Muscle layer of duodenum (tissue), 2 donors: ENCODE data around the gene TEC.

ENCODE experiments used
- H3K27ac ChIP-seq: one replicate; pipeline ENCODE4 v1.7.0; 2013; ENCODE audit warnings: mild to moderate bottlenecking, low read length
- H3K27me3 ChIP-seq: one replicate; pipeline ENCODE4 v1.7.0; 2013; ENCODE audit warnings: low read depth, mild to moderate bottlenecking, control low read depth, low read length
- H3K36me3 ChIP-seq, 2 donors: one replicate each; pipeline ENCODE4 v1.7.0; 2013; ENCODE audit warnings: low read length in 2 of 2, control low read depth in 1 of 2, mild to moderate bottlenecking in 1 of 2; ENCODE audit not compliant: insufficient read depth in 2 of 2, control insufficient read depth in 1 of 2
- H3K4me1 ChIP-seq, 2 donors: one replicate each; pipeline ENCODE4 v1.7.0; 2013; ENCODE audit warnings: low read length in 2 of 2, mild to moderate bottlenecking in 2 of 2, control low read depth in 1 of 2, moderate library complexity in 1 of 2; ENCODE audit not compliant: insufficient read depth in 2 of 2, control insufficient read depth in 1 of 2
- H3K4me3 ChIP-seq, 2 donors: one replicate each; pipeline ENCODE4 v1.7.0; 2013; ENCODE audit warnings: low read length in 2 of 2, low read depth in 1 of 2, mild to moderate bottlenecking in 1 of 2
- H3K9me3 ChIP-seq, 2 donors: one replicate each; pipeline ENCODE4 v1.7.0; 2013; ENCODE audit warnings: low read length in 2 of 2, control low read depth in 1 of 2, mild to moderate bottlenecking in 1 of 2; ENCODE audit not compliant: control insufficient read depth in 1 of 2
- donor health status: healthy.

The TEC gene

DNA sequence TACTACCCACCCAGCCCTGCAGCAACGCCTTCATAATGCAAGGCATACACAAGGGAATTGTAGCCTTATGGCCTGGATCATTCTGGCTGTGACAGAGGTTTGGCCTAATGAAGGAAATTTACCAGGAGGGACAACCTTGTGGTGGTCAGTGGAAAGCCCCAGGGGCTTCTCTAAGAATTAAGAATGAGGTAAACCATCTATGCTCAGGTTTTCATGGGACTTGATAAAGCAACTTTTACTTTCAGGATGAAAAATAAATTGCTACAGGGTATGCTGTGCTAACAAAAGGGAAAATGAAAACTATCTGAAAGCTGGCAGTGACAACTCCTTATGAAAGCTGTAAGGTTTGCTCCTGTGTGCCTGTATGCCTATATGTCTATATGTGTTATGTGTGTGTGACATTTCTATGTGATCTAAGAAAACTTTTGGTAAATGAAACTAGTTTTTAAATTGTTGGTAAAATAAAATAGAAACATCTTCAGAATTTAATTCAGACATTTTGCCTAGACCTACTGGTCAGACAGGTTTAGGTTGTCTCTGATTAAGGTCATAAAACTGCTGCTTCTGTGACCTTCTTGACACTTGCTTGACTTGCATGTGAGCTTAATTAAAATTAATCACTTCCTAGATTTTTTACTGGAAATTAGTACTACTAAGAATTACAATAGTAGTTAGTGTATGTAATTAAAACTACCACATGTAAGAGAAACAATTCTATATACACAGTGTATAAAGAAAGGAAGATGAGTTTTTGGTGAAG lies 115.7 kb downstream of the TEC start:
- Histone ChIP-seq H3K4me1 (no peaks in the 10 kb centered on the region), H3K4me3 (no peak overlapping the region), H3K36me3 (peaks cover 13 to 25% of the 10 kb centered on the region in 2 donors), H3K9me3 (peaks cover 0 to 27% of the 10 kb centered on the region in 2 donors), H3K27me3 (no peaks in the 10 kb centered on the region), H3K27ac (no peak overlapping the region)

DNA sequence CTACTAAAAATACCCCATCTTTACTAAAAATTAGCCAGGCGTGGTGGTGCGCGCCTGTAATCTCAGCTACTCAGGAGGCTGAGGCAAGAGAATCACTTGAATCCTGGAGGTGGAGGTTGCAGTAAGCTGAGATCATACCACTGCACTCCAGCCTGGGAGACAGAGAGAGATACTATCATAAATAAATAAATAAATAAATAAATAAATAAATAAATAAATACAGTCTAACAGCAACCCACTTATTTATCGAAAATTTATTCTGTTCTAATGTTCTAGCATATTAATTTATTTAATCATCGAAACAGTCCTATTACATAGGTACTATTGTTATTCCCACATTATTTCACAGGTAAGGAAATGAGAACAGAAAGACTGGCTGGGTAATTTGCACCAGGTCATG lies 117.4 kb downstream of the TEC start:
- Histone ChIP-seq H3K27ac (no peak overlapping the region), H3K36me3 (peaks cover 13 to 25% of the 10 kb centered on the region in 2 donors), H3K27me3 (no peaks in the 10 kb centered on the region), H3K4me3 (no peak overlapping the region), H3K4me1 (no peaks in the 10 kb centered on the region), H3K9me3 (peaks cover 0 to 27% of the 10 kb centered on the region in 2 donors)

DNA sequence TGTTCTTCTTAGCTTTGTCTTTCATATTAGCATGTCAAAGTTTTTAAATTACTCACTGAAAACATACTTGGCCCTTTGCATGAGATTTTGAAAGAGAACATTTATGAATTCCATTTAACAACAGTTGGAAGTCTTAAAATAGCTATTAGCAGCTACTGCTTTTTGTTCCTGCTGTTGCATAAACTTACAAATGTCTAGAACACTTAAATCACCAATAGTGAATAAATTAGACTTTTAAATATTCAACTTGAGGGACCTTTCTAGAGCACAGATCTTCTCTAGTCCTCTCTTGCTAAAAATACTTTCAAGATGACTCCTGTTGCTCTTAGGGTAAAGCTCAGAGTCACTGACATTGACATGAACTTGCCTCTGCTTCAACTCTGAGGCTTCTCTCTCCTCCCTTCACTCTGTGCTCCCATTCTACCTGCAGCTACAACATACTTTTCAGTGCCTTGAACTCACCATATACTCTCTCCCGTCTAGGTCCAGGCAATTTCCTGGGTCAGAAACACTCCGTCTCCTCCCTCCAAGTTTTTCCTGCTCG lies 119.7 kb downstream of the TEC start:
- Histone ChIP-seq H3K27ac (no peak overlapping the region), H3K27me3 (no peaks in the 10 kb centered on the region), H3K9me3 (peaks cover 0 to 14% of the 10 kb centered on the region in 2 donors), H3K4me3 (no peak overlapping the region), H3K4me1 (no peaks in the 10 kb centered on the region), H3K36me3 (peaks cover 3 to 13% of the 10 kb centered on the region in 2 donors)

DNA sequence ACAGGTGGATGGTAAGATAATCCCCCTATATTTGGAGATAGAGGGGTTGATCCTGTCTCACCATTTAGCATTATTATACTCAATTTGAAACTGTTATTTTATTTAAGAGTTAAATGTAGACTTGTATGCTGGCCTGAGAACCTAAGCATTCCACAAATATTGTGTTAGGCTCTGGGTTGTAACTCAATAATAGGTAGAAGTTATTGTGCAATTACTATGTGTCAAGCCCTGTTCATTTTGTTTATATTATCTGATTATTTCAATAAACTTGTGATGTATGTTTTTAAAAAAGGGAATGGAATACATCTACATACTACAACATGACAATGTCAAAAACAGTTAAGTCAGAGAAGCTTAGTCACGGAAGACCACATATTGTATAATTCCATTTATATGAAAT lies 122.0 kb downstream of the TEC start:
- Histone ChIP-seq H3K4me3 (no peak overlapping the region), H3K36me3 (peaks cover 0 to 7% of the 10 kb centered on the region in 2 donors), H3K4me1 (no peaks in the 10 kb centered on the region), H3K9me3 (no peaks in the 10 kb centered on the region), H3K27me3 (no peaks in the 10 kb centered on the region), H3K27ac (no peak overlapping the region)

DNA sequence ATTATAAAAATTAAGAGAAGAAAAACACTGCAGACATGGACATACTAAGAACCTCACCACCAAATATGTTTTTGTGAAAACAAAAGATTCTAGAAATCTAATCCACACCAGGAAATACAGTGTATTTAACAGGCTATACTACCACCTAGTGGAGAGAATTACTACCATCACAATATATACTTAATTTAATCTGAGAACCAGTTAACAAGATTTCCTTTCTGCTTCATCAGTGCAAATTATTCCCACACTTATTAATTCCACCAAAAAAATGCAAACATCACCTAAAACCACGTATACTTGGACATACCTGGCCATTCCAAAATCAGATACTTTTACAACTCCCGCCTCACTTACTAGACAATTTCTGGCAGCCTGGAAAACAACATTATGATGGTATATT lies 128.6 kb downstream of the TEC start:
- Histone ChIP-seq H3K4me1 (no peaks in the 10 kb centered on the region), H3K36me3 (peaks cover 11 to 12% of the 10 kb centered on the region in 2 donors), H3K4me3 (no peak overlapping the region), H3K27ac (no peak overlapping the region), H3K9me3 (no peaks in the 10 kb centered on the region), H3K27me3 (no peaks in the 10 kb centered on the region)

DNA sequence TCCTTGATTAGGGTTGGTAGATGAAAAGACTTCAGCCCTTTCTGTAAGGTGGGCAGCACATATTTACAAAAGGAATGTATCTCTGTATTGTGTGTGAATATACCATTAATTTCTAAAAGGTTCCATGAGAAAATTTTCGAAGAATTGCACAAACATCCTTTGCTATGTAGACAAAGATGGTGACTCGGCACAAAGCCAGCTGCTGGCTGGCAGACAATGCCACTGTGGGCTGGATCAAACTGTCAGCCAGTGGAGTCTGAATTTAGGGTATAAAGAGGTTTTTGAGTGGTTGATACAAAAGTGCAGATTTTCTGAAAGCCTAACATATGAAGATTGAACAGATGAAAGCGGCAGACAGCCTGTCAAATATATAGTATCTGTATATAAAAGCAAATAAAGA lies 129.9 kb downstream of the TEC start:
- Histone ChIP-seq H3K27me3 (no peaks in the 10 kb centered on the region), H3K4me3 (no peak overlapping the region), H3K4me1 (no peaks in the 10 kb centered on the region), H3K27ac (no peak overlapping the region), H3K9me3 (no peaks in the 10 kb centered on the region), H3K36me3 (peaks cover 12% of the 10 kb centered on the region in 2 donors)

DNA sequence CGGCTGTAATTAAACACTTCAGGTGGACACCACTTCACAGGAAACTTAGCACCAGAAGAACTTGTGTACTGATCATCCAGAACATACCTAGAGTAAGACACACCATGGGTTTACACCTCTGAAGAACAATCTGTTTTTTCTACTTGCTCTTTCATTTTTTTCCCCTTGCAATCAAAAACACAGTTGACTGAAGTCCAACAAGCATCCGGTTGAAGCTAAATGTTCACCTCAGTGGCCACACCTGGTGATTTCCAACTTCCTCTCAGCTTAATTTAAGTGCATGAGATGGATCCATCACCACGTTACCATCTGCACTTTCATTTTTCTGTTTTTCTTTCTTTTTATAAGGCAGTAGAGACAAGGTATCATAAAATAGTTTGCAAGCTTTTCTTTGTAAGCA lies 130.7 kb downstream of the TEC start:
- peaks cover 10 to 12% of the 10 kb centered on the region in 2 donors for H3K36me3 ChIP-seq
- H3K4me3 ChIP-seq: no peak overlapping the region
- no peaks in the 10 kb centered on the region for H3K27me3 ChIP-seq
- H3K9me3 ChIP-seq: no peaks in the 10 kb centered on the region
- no peaks in the 10 kb centered on the region for H3K4me1 ChIP-seq
- no peak overlapping the region for H3K27ac ChIP-seq

DNA sequence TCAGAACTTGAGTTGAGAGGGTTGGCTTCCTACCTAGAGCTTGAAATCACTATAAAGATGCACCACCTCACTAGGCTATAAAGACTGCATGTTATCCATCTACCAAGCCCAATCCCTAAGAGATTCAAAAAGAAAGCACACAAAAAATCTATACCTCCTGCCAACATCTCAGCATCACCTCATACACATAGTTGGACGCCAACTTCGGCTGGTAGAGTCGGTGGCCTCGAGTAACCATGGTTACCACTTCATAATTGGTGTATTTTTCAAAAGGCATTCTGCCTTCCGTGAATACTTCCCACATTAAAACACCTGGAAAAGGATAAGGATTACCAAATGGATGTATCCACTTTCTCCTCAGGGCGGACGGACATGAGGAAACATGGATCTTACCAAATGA lies 131.1 kb downstream of the TEC start:
- no peaks in the 10 kb centered on the region for H3K9me3 ChIP-seq
- no peak overlapping the region for H3K4me3 ChIP-seq
- H3K27ac ChIP-seq: no peak overlapping the region
- peaks cover 10 to 12% of the 10 kb centered on the region in 2 donors for H3K36me3 ChIP-seq
- H3K27me3 ChIP-seq: no peaks in the 10 kb centered on the region
- no peaks in the 10 kb centered on the region for H3K4me1 ChIP-seq

DNA sequence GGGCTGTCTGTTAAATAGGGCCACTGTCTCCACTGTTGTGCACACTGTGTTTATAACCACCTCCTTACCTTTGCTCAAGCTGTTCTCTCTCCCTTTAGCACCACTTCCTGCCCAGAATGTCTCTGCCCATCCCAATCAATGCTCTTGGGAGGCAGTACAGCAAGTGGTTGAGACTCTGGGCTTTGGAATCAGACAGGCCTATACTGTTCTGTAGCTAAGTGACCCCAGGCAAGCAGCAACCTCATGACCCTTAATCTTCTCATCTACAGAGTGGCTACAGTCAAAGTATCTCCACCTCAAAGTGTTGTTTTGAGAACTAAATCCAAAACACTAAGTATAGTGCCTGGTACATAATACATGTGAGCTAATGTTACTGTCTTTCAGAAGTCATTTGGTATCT lies 131.8 kb downstream of the TEC start:
- no peaks in the 10 kb centered on the region for H3K4me1 ChIP-seq
- H3K27ac ChIP-seq: no peak overlapping the region
- H3K27me3 ChIP-seq: no peaks in the 10 kb centered on the region
- H3K9me3 ChIP-seq: no peaks in the 10 kb centered on the region
- H3K36me3 ChIP-seq: peaks cover 10 to 12% of the 10 kb centered on the region in 2 donors
- no peak overlapping the region for H3K4me3 ChIP-seq

DNA sequence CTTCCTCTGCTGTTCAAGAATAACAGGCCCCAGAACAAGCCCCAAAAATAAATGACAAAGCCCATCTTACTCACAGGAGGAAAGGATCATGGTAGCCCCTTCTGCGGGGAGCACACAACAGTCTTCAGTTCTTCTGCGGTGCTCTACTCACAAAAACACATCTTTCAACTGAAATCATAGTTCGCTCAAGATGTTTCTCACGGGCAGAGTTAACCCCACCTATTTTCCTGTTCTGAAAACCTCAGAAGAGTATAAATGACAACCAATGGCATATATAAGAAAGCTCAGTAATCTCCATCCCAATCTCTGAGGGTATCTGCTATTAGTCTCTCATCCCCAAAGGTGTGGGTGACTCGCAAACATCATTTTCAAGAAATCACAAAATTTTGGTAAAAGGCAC lies 135.6 kb downstream of the TEC start, which contains the start of gene TXK:
TSS of gene TXK (minus strand) at position 170 of the 400 bp plus-strand sequence. CDS start at position 90, 80 bp downstream.
- Histone ChIP-seq H3K36me3 (peaks cover 9 to 10% of the 10 kb centered on the region in 2 donors), H3K27ac (no peak within 1 kb of the TSS), H3K4me1 (no peaks in the 10 kb centered on the region), H3K4me3 (no peak within 1 kb of the TSS), H3K27me3 (no peaks in the 10 kb centered on the region), H3K9me3 (no peaks in the 10 kb centered on the region)

DNA sequence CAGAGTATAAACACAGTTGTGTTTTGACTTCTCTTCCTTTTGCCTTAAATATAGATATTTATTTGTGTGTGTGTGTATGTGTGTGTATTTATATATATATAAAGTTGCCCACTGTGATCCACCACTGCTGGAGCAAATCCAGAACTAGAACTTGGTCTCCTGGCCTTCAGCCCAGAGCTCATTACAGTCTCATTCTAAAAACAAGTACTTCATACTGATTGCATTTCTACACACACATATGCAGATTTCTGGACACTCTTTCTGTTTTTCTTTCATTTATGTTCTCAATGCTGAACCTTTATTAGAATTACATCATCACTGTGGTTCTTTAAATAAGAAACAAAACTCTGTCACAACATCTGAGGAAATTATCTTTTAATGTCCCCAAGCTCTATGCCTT lies 136.0 kb downstream of the TEC start:
- Histone ChIP-seq H3K4me1 (no peaks in the 10 kb centered on the region), H3K27ac (no peak overlapping the region), H3K27me3 (no peaks in the 10 kb centered on the region), H3K36me3 (peaks cover 9 to 10% of the 10 kb centered on the region in 2 donors), H3K4me3 (no peak overlapping the region), H3K9me3 (no peaks in the 10 kb centered on the region)
